Activated T-helper 2 cell treated with anti-CD3 and anti-CD28 coated beads, Interferon-gamma antibody, Interleukin-2, Interleukin-4, amounts not matched to agents 10 μg/mL and 5 μg/mL and 100 μg/mL, durations not matched to agents 14 hours and 24 hours and 36 hours (primary cell): Measurements from ENCODE around the gene NFYB. TPM values are rescaled to one million over a fixed set of nuclear protein-coding genes. Genes with fewer than 3 reads are reported as not detected.
"Not testable (repeated sequence)": the region's sequence is repeated elsewhere in the genome, so short reads cannot be mapped to it uniquely, and the experiment has no call there.

Experiments
- DNase-seq: peaks from one replicate; pipeline ENCODE4 v3.0.0; 2021; ENCODE audit warnings: low spot score
- H3K27ac Mint-ChIP-seq: one replicate; pipeline ENCODE4 v1.8.0; 2021; ENCODE audit warnings: mixed read lengths
- H3K27me3 Mint-ChIP-seq: one replicate; pipeline ENCODE4 v1.8.0; 2021; ENCODE audit warnings: low read depth, mixed read lengths
- H3K36me3 Mint-ChIP-seq: one replicate; pipeline ENCODE4 v1.8.0; 2021; ENCODE audit warnings: low read depth, mixed read lengths
- H3K4me1 Mint-ChIP-seq: one replicate; pipeline ENCODE4 v1.8.0; 2021; ENCODE audit warnings: low read depth, mixed read lengths
- H3K4me3 Mint-ChIP-seq: one replicate; pipeline ENCODE4 v1.8.0; 2021; ENCODE audit warnings: low read depth, mild to moderate bottlenecking, moderate library complexity, mixed read lengths
- H3K9me3 Mint-ChIP-seq: one replicate; pipeline ENCODE4 v1.8.0; 2021; ENCODE audit warnings: mixed read lengths
- intact Hi-C: fragments of 100-400 bp; cut with micrococcal nuclease; formaldehyde crosslinking; loops from one replicate; pipeline ENCODE4 v1.15.1; 2023
- total RNA-seq: library from RNA; stranded (reverse); gene quantifications from 2 replicates; pipeline ENCODE4 v1.2.3, GENCODE V29; 2022

Gene NFYB
- total RNA-seq = 29.0 and 30.0 TPM in 2 replicates

DNA sequence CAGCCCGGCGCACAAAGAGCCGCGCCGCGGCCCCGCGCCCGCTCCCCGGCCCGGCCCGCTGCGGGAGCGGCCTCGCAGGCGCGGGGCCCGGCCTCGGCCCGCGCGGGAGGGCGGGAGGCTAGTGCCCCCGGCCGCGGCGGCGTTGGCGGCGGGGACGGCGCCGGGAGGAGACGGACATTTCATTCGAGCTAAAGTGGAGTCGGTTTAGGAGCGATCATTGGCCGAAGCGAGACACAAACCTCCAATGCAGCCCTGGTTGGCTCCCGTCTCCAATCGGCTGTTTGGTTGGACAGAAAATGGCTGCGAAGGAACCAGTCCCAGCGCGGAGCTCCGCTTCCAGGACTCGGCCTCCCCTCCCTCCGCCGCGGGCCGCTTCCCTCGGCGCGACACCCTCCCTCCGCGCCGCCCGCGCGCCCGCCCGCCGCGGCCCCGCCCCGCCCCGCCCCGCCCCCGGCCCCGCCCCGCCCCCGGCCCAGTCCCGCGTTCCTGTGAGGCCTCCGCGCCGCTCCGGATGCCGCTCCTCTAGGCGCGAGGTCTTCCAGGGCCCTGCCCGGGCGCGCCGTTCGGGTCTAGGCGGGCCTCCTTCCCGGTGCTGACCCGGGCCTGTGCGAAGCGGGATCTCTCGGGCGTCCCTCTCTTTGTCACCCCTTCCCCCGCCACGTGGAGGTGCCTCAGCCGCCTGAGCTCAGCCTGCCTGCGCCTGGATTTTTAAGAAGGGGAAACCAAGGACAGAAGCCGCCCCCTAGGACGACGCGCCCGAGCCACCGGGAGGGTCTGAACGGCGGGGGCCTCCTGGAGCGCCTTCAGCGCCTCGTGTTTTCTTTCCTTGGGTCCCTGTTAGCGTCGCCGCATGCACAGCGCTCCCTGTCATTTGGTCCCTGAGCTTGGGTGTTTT, at the start of gene NFYB:
NFYB (minus strand) TSS at position 309 of the 895 bp plus-strand sequence. CDS start 2,757 bp downstream, outside the sequence.
- peaks cover 17% of the 10 kb centered on the region for H3K4me1 Mint-ChIP-seq
- H3K4me3 Mint-ChIP-seq = peak within 1 kb of the TSS; percentile 84
- no peaks in the 10 kb centered on the region for H3K9me3 Mint-ChIP-seq
- H3K36me3 Mint-ChIP-seq = no peaks in the 10 kb centered on the region
- H3K27me3 Mint-ChIP-seq = peaks cover 14% of the 10 kb centered on the region
- intact Hi-C loops = loop anchor here (1.0 to 5.0 kb wide), 6 partner anchors 73 to 971 kb away; partner anchors contain the start of genes HCFC2, TDG and TXNRD1
- DNase-seq = peak; percentile 91
- peak within 1 kb of the TSS; percentile 86 for H3K27ac Mint-ChIP-seq

DNA sequence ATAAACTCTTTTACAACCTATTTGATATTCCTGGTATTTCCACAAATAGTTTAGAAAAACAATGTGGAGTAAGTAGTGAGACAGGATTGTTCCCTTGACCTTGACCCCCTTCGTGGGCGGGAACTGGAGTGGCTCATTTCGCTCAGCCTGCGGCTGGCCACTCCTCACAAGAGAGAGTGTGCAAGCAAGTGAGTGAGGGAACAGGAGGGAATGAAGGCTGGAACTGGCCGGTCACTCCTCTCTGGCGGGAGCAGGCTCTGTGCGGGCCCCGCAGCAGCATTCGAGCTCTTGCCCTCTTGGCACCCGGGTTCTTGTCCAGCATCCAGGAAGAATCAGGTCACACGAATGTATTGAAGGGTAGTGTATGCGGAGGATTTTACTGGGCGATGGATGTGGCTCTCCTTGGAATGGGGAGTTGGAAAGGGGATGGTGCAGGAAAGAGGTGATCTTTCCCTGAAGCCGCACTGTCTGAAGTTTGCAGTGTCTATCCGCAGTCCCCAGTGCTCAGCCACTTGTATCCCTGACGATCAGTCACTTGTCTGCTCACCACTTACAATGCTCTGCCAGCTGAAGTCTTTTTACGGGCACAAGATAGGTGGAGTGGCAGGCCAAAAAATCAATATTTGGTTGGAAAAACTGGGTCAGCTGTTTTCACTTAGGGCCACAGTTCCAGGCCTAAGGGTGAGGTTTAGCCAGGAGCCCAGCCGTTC, 49.6 kb upstream of the NFYB start:
- Mint-ChIP-seq H3K27me3 (no peaks in the 10 kb centered on the region), H3K4me3 (no peak overlapping the region), H3K36me3 (no peaks in the 10 kb centered on the region), H3K9me3 (peaks cover 6% of the 10 kb centered on the region), H3K27ac (no peak overlapping the region), H3K4me1 (no peaks in the 10 kb centered on the region)
- intact Hi-C loops = no loop called here
- DNase-seq = no peak

DNA sequence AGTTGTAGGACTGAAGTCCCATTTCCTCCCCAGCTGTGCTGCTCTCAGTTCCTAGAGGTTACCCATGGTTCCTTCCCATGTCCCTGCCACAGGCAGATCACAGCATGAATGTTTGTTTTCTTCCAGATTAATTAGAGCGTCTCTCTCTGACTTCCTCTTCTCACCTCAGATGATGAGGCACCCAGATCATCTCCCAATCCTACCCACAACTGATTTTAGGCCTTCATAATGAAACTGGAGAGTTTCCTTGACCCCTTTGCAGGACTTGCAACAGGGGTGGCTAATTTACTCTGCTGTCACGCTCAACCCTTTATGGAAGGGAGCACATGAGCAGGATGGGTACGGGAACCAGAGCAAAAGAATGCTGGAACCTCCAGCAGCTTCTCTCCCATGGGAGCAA, 45.4 kb upstream of the NFYB start:
- H3K27ac Mint-ChIP-seq = no peak overlapping the region
- H3K36me3 Mint-ChIP-seq = no peaks in the 10 kb centered on the region
- peaks cover under 1% of the 10 kb centered on the region for H3K4me1 Mint-ChIP-seq
- intact Hi-C loops = no loop called here
- H3K9me3 Mint-ChIP-seq = peaks cover 6% of the 10 kb centered on the region
- H3K4me3 Mint-ChIP-seq = no peak overlapping the region
- no peak for DNase-seq
- H3K27me3 Mint-ChIP-seq = no peaks in the 10 kb centered on the region

DNA sequence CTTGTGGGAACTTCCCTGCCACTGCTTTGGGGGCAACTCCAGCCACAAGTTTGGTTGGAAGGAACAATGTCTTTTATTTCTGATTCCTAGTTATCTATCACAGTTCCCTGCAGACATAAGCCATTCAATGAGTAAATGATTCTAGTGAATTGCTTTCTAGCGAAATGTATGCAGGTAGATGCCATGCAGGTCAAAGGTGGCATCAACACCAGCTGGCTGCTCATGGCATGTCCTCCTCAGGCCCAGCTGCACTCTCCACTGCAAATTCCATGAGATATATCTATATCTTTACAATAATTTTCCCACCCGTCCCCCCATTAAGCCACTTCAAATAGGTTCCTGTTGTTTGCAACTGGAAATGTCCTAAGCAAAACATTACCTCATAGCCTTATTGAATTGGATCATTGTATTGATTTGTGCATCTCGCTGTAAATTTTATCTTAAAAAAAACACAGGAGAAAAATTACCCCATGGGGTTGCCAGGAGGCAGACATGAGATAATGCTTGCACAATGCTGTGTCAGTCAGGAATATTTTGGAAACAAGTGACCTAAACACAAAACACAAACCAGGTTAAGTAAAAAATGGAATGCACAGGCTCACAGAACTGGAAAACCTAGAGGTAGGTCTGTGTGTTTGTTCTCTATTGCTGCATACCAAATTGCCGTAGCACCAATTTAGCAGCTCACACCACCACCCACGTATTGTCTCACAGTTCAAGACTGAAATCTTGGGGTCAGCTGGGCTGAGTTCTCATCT, 44.8 kb upstream of the NFYB start:
- H3K27ac Mint-ChIP-seq = no peak overlapping the region
- intact Hi-C loops = no loop called here
- no peaks in the 10 kb centered on the region for H3K27me3 Mint-ChIP-seq
- peaks cover 7% of the 10 kb centered on the region for H3K4me1 Mint-ChIP-seq
- H3K9me3 Mint-ChIP-seq = peaks cover 6% of the 10 kb centered on the region
- no peak for DNase-seq
- no peak overlapping the region for H3K4me3 Mint-ChIP-seq
- no peaks in the 10 kb centered on the region for H3K36me3 Mint-ChIP-seq

DNA sequence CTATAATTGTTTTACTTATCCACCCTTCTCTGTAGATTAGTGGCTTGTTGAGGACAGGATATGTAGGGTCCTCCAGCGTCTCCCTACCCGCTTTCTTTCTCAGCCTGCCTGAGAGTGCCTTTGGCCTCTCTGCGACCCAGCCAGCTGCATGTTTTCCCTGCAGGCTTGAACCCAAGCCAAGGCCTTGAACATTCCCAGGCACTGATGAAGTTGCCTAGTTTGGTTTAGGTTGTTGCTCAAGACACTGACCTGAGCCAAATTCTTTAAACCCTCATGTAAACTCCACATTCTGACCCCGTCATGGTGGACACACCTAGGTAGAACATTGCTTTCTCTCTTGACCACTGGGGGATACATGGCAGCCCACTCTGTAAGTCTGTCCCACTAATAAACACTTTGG, 44.1 kb upstream of the NFYB start:
- Mint-ChIP-seq H3K4me1 (peaks cover 13% of the 10 kb centered on the region), H3K27ac (no peak overlapping the region), H3K27me3 (no peaks in the 10 kb centered on the region), H3K4me3 (no peak overlapping the region), H3K9me3 (peaks cover 6% of the 10 kb centered on the region), H3K36me3 (no peaks in the 10 kb centered on the region)
- DNase-seq = no peak
- intact Hi-C loops = no loop called here

DNA sequence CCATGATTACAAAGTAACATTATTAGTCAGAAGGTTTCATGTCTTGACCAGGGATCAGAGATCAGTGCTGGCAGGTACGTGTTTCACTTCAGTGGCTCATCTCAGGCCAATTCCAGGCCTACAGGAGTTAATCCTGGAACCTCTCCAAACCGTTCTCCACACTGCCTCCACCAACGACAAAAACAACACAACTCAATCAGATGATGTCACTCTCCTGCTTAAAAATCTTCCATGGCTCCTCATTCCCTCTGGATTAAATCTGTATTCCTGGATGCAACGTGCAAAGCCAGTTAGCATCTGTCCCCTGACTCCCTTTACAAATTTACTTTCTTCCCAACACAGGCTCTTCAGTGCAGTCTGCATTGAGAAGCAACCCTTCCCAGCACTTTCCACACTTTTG, 43.3 kb upstream of the NFYB start:
- no peak overlapping the region for H3K4me3 Mint-ChIP-seq
- peaks cover 6% of the 10 kb centered on the region for H3K9me3 Mint-ChIP-seq
- no peak overlapping the region for H3K27ac Mint-ChIP-seq
- intact Hi-C loops = no loop called here
- no peak for DNase-seq
- no peaks in the 10 kb centered on the region for H3K36me3 Mint-ChIP-seq
- peaks cover 14% of the 10 kb centered on the region for H3K4me1 Mint-ChIP-seq
- H3K27me3 Mint-ChIP-seq = no peaks in the 10 kb centered on the region

DNA sequence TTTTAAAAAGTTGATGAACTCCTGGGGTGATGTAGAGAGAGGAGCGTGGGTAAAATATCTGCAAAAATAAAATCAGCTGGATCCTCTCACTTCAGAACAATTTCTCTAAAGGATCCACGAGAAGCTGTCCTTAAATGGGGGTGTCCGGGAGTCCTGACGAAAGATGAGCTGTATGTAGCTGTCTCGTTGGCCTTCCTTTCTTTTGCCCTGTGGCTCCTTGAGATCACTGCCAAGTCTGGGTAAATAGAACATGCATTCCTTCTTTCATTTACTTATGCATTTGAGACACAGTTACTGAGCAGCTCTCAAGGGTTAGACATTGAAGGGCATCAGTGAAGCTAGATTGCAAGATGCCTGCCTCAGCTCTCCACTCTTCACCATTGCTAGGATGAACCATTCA, 42.4 kb upstream of the NFYB start:
- Mint-ChIP-seq H3K9me3 (peaks cover 6% of the 10 kb centered on the region), H3K27me3 (no peaks in the 10 kb centered on the region), H3K4me1 (peaks cover 14% of the 10 kb centered on the region), H3K27ac (no peak overlapping the region), H3K36me3 (no peaks in the 10 kb centered on the region), H3K4me3 (no peak overlapping the region)
- intact Hi-C loops = no loop called here
- no peak for DNase-seq

DNA sequence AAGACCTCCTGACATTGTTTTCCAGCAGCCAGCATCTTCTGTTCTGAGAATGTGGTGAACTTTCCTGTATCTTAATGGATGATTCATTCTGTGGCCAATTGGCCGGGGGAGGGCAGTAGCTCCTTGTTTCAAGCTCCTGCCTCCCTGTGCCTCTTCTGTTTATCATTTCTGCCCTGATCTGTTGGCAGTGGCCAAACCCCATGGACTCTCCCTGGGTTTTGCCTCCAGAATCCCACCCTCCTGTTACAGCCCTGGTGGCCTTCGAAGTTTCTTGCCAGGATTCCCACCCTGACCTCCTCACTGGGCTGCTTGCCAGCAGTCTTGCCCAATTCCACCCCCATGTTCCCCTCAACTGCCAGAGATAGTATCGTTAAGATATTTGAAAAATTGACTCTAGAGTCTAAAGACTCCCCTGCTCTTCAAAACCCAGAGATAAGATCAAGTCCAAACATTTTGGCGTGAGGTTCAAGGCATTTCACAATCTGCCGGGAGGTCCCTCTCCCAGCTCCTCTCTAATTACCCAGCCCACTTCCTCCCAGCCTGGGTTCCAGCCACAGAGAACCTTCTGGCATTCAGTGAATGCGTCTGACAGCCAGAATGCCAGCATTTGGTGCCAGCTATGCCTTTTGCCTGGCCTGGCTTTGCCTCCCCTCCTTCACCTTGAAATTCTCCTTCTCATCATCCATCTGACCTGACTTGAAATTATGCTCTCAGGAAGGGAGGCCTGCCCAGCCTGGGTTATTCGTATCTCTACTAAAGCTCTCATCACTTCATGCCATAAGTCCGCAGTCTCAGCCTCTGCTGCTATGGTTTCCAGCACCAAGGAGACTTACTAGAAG, 39.9 kb upstream of the NFYB start:
- Mint-ChIP-seq H3K4me1 (peaks cover 14% of the 10 kb centered on the region), H3K27ac (peak overlapping the region; percentile 54), H3K27me3 (no peaks in the 10 kb centered on the region), H3K9me3 (no peaks in the 10 kb centered on the region), H3K36me3 (no peaks in the 10 kb centered on the region), H3K4me3 (no peak overlapping the region)
- DNase-seq = no peak
- intact Hi-C loops = loop anchor here (1.0 kb wide), 1 partner anchor 41 kb away; no protein-coding TSS in a partner anchor

DNA sequence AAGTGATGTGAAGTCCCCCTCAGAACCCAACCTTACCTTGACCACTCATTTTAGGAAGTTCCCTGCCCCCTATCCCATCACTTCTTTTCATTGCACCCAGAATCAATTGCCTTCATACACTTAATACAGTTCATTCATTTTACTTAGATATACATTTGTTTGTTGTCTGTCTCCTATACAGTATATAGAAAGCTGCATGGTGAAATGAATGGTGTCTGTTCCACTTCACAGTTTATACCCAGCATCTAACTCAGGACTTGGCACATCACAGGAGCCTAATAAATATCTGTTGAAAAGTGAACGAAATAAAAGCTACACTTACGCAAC, 39.3 kb upstream of the NFYB start:
- no peaks in the 10 kb centered on the region for H3K36me3 Mint-ChIP-seq
- no peaks in the 10 kb centered on the region for H3K27me3 Mint-ChIP-seq
- peaks cover 14% of the 10 kb centered on the region for H3K4me1 Mint-ChIP-seq
- intact Hi-C loops = loop anchor here (1.0 kb wide), 1 partner anchor 42 kb away; no protein-coding TSS in a partner anchor
- no peak overlapping the region for H3K27ac Mint-ChIP-seq
- DNase-seq = no peak
- no peak overlapping the region for H3K4me3 Mint-ChIP-seq
- H3K9me3 Mint-ChIP-seq = no peaks in the 10 kb centered on the region

DNA sequence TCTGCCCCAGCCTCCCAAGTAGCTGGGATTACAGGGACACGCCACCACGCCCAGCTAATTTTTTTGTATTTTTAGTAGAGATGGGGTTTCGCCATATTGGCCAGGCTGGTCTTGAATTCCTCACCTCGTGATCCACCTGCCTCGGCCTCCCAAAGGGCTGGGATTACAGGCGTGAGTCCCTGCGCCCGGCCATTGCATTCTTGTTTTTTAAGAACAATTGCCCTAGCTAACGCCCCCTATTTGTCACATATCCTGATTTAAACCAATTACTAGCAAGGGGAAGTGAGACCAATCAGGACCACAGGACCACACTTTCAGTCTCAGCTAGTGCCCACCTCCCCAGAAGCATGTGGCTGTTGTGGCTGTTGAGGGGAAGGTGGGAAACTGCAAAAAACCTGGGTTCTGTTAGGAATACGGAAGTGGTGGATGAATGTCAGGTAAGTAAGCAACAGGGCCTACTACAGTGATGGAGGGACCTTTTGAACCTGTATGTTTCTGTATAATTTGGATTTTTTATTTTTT, 37.8 kb upstream of the NFYB start:
- Mint-ChIP-seq H3K27me3 (no peaks in the 10 kb centered on the region), H3K9me3 (no peaks in the 10 kb centered on the region), H3K27ac (no peak overlapping the region), H3K4me3 (no peak overlapping the region), H3K4me1 (peaks cover 14% of the 10 kb centered on the region), H3K36me3 (no peaks in the 10 kb centered on the region)
- intact Hi-C loops = no loop called here
- DNase-seq = no peak

DNA sequence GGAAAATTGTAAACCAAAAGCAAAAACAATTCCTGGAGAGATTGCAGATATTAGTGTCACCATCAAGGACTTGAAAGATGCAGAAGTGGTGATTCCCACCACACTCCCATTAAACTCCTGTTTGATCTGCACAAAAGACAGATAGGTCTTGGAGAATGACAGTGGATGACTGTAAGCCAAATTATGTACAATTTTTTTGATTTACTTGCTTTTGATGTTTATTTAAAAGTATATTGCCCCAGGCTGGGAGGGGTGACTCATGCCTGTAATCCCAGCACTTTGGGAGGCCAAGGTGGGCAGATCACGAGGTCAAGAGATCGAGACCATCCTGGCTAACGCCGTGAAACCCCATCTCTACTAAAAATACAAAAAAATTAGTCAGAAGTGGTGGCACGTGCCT, 35.8 kb upstream of the NFYB start:
- H3K36me3 Mint-ChIP-seq = not testable (repeated sequence)

DNA sequence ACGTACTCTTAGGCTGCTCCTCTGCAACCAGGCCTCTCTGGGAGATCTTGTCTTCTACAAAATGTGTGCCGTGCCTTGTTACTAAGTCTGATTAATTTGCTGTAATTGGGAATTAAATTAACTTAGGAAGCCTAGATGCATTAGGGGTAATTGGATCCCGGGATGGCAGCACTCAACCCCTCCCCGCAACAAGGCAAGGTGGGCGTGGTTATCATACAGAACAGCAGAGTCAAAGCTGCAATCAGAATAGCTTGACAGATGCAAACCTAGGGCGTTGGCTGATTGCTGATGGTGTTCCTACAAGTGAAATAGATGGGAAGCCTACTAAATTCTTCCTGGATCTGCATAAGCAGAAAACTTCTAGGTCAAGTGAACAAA, 34.5 kb upstream of the NFYB start:
- Mint-ChIP-seq H3K4me3 (no peak overlapping the region), H3K36me3 (no peaks in the 10 kb centered on the region), H3K4me1 (peaks cover 5% of the 10 kb centered on the region), H3K27ac (no peak overlapping the region), H3K27me3 (peaks cover 5% of the 10 kb centered on the region), H3K9me3 (no peaks in the 10 kb centered on the region)
- no peak for DNase-seq
- intact Hi-C loops = no loop called here

More for the DNA sequence above, 35.8 kb upstream of the NFYB start:
- DNase-seq, H3K9me3 Mint-ChIP-seq, H3K27ac Mint-ChIP-seq, H3K4me3 Mint-ChIP-seq, intact Hi-C loops, H3K27me3 Mint-ChIP-seq: not testable (repeated sequence)
- H3K4me1 Mint-ChIP-seq = peaks cover 14% of the 10 kb centered on the region
